Nephron progenitor cell (in vitro differentiated cells): ENCODE measurements around the gene EDEM3.

Experiments used
- DNase-seq: peaks from one replicate; pipeline ENCODE4 v3.0.0; 2021
- H3K27ac Mint-ChIP-seq: 2 replicates; pipeline ENCODE4 v1.8.0; 2021; ENCODE audit warnings: mild to moderate bottlenecking, moderate library complexity, mixed read lengths
- H3K27me3 Mint-ChIP-seq: 2 replicates; pipeline ENCODE4 v1.8.0; 2021; ENCODE audit warnings: mild to moderate bottlenecking, low read depth, mixed read lengths; ENCODE audit not compliant: poor library complexity
- H3K36me3 Mint-ChIP-seq: 2 replicates; pipeline ENCODE4 v1.8.0; 2021; ENCODE audit warnings: low read depth, mixed read lengths
- H3K4me1 Mint-ChIP-seq: 2 replicates; pipeline ENCODE4 v1.8.0; 2021; ENCODE audit warnings: mixed read lengths
- H3K4me3 Mint-ChIP-seq: 2 replicates; pipeline ENCODE4 v1.8.0; 2021; ENCODE audit warnings: mild to moderate bottlenecking, moderate library complexity, mixed read lengths
- H3K9me3 Mint-ChIP-seq: 2 replicates; pipeline ENCODE4 v1.8.0; 2021; ENCODE audit warnings: mild to moderate bottlenecking, moderate library complexity, mixed read lengths
- CTCF ChIP-seq: fragments of 200-600 bp; sonication (generic); IDR thresholded peaks from 2 replicates; pipeline ENCODE4 v1.5.0; 2021; ENCODE audit warnings: antibody characterized with exemption

EDEM3 gene

GRCh38 chr1:184743062-184743756, 11.4 kb downstream of the EDEM3 start:
- no peak for DNase-seq
- H3K9me3 Mint-ChIP-seq = no peaks in the 10 kb centered on the region
- no peak overlapping the region for H3K4me3 Mint-ChIP-seq

GRCh38 chr1:184740344-184740743, 14.3 kb downstream of the EDEM3 start:
- no peak overlapping the region for H3K4me3 Mint-ChIP-seq

More at GRCh38 chr1:184743062-184743756, 11.4 kb downstream of the EDEM3 start:
- no peak overlapping the region for H3K27ac Mint-ChIP-seq
- H3K27me3 Mint-ChIP-seq = no peaks in the 10 kb centered on the region
- H3K36me3 Mint-ChIP-seq = no peaks in the 10 kb centered on the region
- H3K4me1 Mint-ChIP-seq = peaks cover 35% of the 10 kb centered on the region
- TF ChIP-seq CTCF = no peak

GRCh38 chr1:184739796-184740195, 14.9 kb downstream of the EDEM3 start:
- Mint-ChIP-seq H3K27me3 (no peaks in the 10 kb centered on the region), H3K9me3 (no peaks in the 10 kb centered on the region), H3K4me1 (peaks cover 23% of the 10 kb centered on the region), H3K27ac (no peak overlapping the region), H3K4me3 (no peak overlapping the region), H3K36me3 (no peaks in the 10 kb centered on the region)
- no peak for TF ChIP-seq CTCF
- no peak for DNase-seq

More at GRCh38 chr1:184740344-184740743, 14.3 kb downstream of the EDEM3 start:
- DNase-seq = no peak
- Mint-ChIP-seq H3K9me3 (no peaks in the 10 kb centered on the region), H3K36me3 (no peaks in the 10 kb centered on the region), H3K4me1 (peaks cover 28% of the 10 kb centered on the region), H3K27ac (no peak overlapping the region), H3K27me3 (no peaks in the 10 kb centered on the region)
- no peak for TF ChIP-seq CTCF

GRCh38 chr1:184739070-184739469, 15.6 kb downstream of the EDEM3 start:
- H3K36me3 Mint-ChIP-seq = no peaks in the 10 kb centered on the region
- no peak overlapping the region for H3K4me3 Mint-ChIP-seq
- H3K4me1 Mint-ChIP-seq = peaks cover 19% of the 10 kb centered on the region
- H3K27ac Mint-ChIP-seq = no peak overlapping the region
- H3K27me3 Mint-ChIP-seq = no peaks in the 10 kb centered on the region
- no peaks in the 10 kb centered on the region for H3K9me3 Mint-ChIP-seq
- TF ChIP-seq CTCF = no peak
- DNase-seq = no peak

- Mint-ChIP-seq H3K27me3 (no peaks in the 10 kb centered on the region), H3K4me3 (no peak overlapping the region), H3K36me3 (peaks cover 20% of the 10 kb centered on the region), H3K9me3 (no peaks in the 10 kb centered on the region), H3K27ac (no peak overlapping the region), H3K4me1 (peaks cover 7% of the 10 kb centered on the region)
- TF ChIP-seq CTCF = no peak
- DNase-seq = no peak
Measured at GRCh38 chr1:184734980-184735379, 19.7 kb downstream of the EDEM3 start.

- H3K27me3 Mint-ChIP-seq = peaks cover 2% of the 10 kb centered on the region
- no peak overlapping the region for H3K4me3 Mint-ChIP-seq
- no peak for DNase-seq
- TF ChIP-seq CTCF = no peak
- H3K36me3 Mint-ChIP-seq = peaks cover 23% of the 10 kb centered on the region
- no peaks in the 10 kb centered on the region for H3K4me1 Mint-ChIP-seq
- no peak overlapping the region for H3K27ac Mint-ChIP-seq
- H3K9me3 Mint-ChIP-seq = no peaks in the 10 kb centered on the region
Measured at GRCh38 chr1:184724843-184725242, 29.8 kb downstream of the EDEM3 start.
